ENCODE results near the gene PBX3.
"Not testable (repeated sequence)": the region's sequence is repeated elsewhere in the genome, so short reads cannot be mapped to it uniquely, and the experiment has no call there.

Gene PBX3

GRCh38 chr9:125779220-125779565, 32.0 kb downstream of the PBX3 start:
- DNase-seq: not testable (repeated sequence)

- no peak for DNase-seq
Measured at GRCh38 chr9:125782718-125783117, 35.5 kb downstream of the PBX3 start.

GRCh38 chr9:125784286-125785049, 37.3 kb downstream of the PBX3 start:
- DNase-seq: no peak

GRCh38 chr9:125785248-125785751, 38.1 kb downstream of the PBX3 start:
- DNase-seq: no peak

GRCh38 chr9:125787715-125788114, 40.5 kb downstream of the PBX3 start:
- DNase-seq: no peak

GRCh38 chr9:125789196-125789595, 42.0 kb downstream of the PBX3 start:
- no peak for DNase-seq

GRCh38 chr9:125794708-125795107, 47.5 kb downstream of the PBX3 start:
- no peak for DNase-seq

GRCh38 chr9:125795970-125796596, 48.9 kb downstream of the PBX3 start:
- DNase-seq: no peak

- no peak for DNase-seq
Measured at GRCh38 chr9:125797930-125798329, 50.8 kb downstream of the PBX3 start.

GRCh38 chr9:125803526-125803925, 56.4 kb downstream of the PBX3 start:
- no peak for DNase-seq

- DNase-seq: no peak
Measured at GRCh38 chr9:125805057-125805456, 57.9 kb downstream of the PBX3 start.

GRCh38 chr9:125805586-125805985, 58.4 kb downstream of the PBX3 start:
- no peak for DNase-seq

- DNase-seq: no peak
Measured at GRCh38 chr9:125807079-125807478, 59.9 kb downstream of the PBX3 start.

GRCh38 chr9:125810161-125810560, 63.0 kb downstream of the PBX3 start:
- no peak for DNase-seq

GRCh38 chr9:125811002-125811401, 63.8 kb downstream of the PBX3 start:
- no peak for DNase-seq

- no peak for DNase-seq
Measured at GRCh38 chr9:125812403-125812802, 65.2 kb downstream of the PBX3 start.

GRCh38 chr9:125815568-125815967, 68.4 kb downstream of the PBX3 start:
- DNase-seq: no peak

GRCh38 chr9:125816321-125816720, 69.1 kb downstream of the PBX3 start:
- no peak for DNase-seq

GRCh38 chr9:125820100-125820804, 73.1 kb downstream of the PBX3 start:
- DNase-seq: no peak

- DNase-seq: no peak
Measured at GRCh38 chr9:125821078-125821477, 73.9 kb downstream of the PBX3 start.

GRCh38 chr9:125822160-125822559, 75.0 kb downstream of the PBX3 start:
- DNase-seq: no peak

- DNase-seq: no peak
Measured at GRCh38 chr9:125822902-125823301, 75.7 kb downstream of the PBX3 start.

- DNase-seq: not testable (repeated sequence)
Measured at GRCh38 chr9:125823874-125824406, 76.8 kb downstream of the PBX3 start.

- no peak for DNase-seq
Measured at GRCh38 chr9:125825762-125826161, 78.6 kb downstream of the PBX3 start.
